Measurements from ENCODE around the gene NMT2. TPM values are rescaled to one million over a fixed set of nuclear protein-coding genes. Genes with fewer than 3 reads are reported as not detected.

The NMT2 gene
- total RNA-seq, 1 experiment from 2014 or later: 15.7 TPM

DNA sequence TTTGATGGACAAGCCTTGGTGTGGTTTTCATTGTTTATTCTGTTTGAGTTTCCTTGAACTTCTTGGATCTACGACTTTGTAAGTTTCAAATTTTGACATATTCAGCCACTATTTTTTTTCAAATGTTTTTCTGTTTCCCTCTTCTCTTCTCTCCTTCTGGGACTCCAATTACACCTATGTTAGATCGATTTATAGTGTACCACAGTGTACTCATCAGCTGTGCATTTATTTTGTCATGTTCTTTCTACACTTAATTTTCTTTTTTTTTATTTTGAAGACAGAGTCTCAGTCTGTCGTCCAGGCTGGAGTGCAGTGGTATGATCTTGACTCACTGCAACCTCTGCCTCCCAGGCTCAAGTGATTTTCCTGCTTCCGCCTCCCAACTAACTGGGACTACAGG is 108.6 kb downstream of the NMT2 start:
- H3K27me3 ChIP-seq (replicated peaks; ENCODE audit: insufficient read depth, low read depth, low read length, poor library complexity): peaks cover 10% of the 10 kb centered on the region
- H3K4me3 ChIP-seq (ENCODE audit: low read depth, low read length, poor library complexity, severe bottlenecking): no peak overlapping the region
- ChIA-PET CTCF (no interaction called here), POLR2A (ENCODE audit: low non-redundant PET) (no interaction called here)
- no peaks in the 10 kb centered on the region for H3K9me3 ChIP-seq (ENCODE audit: low read depth, low read length, poor library complexity, severe bottlenecking)
- TF ChIP-seq EZH2 (IDR thresholded peaks at IDR 0.05; ENCODE audit: borderline replicate concordance, low read depth, low read length, poor library complexity, severe bottlenecking): no peak
- TF ChIP-seq, protein P1, sequence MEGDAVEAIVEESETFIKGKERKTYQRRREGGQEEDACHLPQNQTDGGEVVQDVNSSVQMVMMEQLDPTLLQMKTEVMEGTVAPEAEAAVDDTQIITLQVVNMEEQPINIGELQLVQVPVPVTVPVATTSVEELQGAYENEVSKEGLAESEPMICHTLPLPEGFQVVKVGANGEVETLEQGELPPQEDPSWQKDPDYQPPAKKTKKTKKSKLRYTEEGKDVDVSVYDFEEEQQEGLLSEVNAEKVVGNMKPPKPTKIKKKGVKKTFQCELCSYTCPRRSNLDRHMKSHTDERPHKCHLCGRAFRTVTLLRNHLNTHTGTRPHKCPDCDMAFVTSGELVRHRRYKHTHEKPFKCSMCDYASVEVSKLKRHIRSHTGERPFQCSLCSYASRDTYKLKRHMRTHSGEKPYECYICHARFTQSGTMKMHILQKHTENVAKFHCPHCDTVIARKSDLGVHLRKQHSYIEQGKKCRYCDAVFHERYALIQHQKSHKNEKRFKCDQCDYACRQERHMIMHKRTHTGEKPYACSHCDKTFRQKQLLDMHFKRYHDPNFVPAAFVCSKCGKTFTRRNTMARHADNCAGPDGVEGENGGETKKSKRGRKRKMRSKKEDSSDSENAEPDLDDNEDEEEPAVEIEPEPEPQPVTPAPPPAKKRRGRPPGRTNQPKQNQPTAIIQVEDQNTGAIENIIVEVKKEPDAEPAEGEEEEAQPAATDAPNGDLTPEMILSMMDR (conservative IDR thresholded peaks at IDR 0.05; ENCODE audit: low read depth, low read length): no peak
- no peaks in the 10 kb centered on the region for H3K4me1 ChIP-seq (ENCODE audit: insufficient read depth, low read length, poor library complexity, severe bottlenecking)
- H3K27ac ChIP-seq (ENCODE audit: low read depth, low read length, poor library complexity, severe bottlenecking): no peak overlapping the region
- no TSS peak for BruUV-seq (replicated peaks)
- DNase-seq (ENCODE audit: low spot score): no peak
- intact Hi-C loops (cut with micrococcal nuclease; ENCODE audit: unreplicated experiment): no loop called here
- no peaks in the 10 kb centered on the region for H3K36me3 ChIP-seq (ENCODE audit: insufficient read depth, low read length, poor library complexity, severe bottlenecking)

DNA sequence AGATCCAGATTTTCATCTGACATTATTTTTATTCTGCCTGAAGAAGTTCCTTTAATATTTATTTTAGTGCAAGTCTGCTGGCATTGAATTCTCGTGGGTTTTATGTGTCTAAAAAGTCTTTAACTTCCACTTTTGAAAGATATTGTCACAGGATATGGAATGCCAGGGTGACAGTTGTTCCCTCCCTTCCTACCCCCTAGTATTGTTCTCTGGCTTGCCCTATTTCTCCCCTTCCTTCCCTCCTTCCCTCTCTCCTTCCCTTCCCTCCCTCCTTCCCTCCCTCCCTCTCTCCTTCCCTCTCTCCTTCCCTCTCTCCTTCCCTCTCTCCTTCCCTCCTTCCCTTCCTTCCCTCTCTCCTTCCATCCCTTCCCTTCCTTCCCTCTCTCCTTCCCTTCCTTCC is 109.8 kb downstream of the NMT2 start:
- no peaks in the 10 kb centered on the region for H3K36me3 ChIP-seq (ENCODE audit: insufficient read depth, low read length, poor library complexity, severe bottlenecking)
- ChIA-PET CTCF (no interaction called here), POLR2A (ENCODE audit: low non-redundant PET) (no interaction called here)

More for the DNA sequence above, 109.8 kb downstream of the NMT2 start:
- H3K27me3 ChIP-seq (replicated peaks; ENCODE audit: insufficient read depth, low read depth, low read length, poor library complexity): peaks cover 10% of the 10 kb centered on the region
- DNase-seq (ENCODE audit: low spot score): no peak
- H3K4me1 ChIP-seq (ENCODE audit: insufficient read depth, low read length, poor library complexity, severe bottlenecking): no peaks in the 10 kb centered on the region
- intact Hi-C loops (cut with micrococcal nuclease; ENCODE audit: unreplicated experiment): no loop called here
- H3K9me3 ChIP-seq (ENCODE audit: low read depth, low read length, poor library complexity, severe bottlenecking): no peaks in the 10 kb centered on the region
- H3K27ac ChIP-seq (ENCODE audit: low read depth, low read length, poor library complexity, severe bottlenecking): no peak overlapping the region
- no peak overlapping the region for H3K4me3 ChIP-seq (ENCODE audit: low read depth, low read length, poor library complexity, severe bottlenecking)
- TF ChIP-seq EZH2 (IDR thresholded peaks at IDR 0.05; ENCODE audit: borderline replicate concordance, low read depth, low read length, poor library complexity, severe bottlenecking): no peak
- TF ChIP-seq, protein P1 (conservative IDR thresholded peaks at IDR 0.05; ENCODE audit: low read depth, low read length): no peak
- BruUV-seq (replicated peaks): no TSS peak

Other genes starting within 250 kb of the NMT2 start
- gene DCLRE1C, start 214.6 kb downstream of the NMT2 start, total RNA-seq (2021): 13.1 and 14.6 TPM in 2 replicates
- 1.4 TPM in 1 of 2 replicates, not detected in the other for gene MEIG1, start 209.3 kb downstream of the NMT2 start, total RNA-seq (2021)
- 1.1 and 1.6 TPM in 2 replicates for gene OLAH, start 124.8 kb downstream of the NMT2 start, total RNA-seq (2021)
- 2.0 and 2.6 TPM in 2 replicates for gene ACBD7, start 79.9 kb downstream of the NMT2 start, total RNA-seq (2021)
- gene RPP38, start 71.3 kb downstream of the NMT2 start, total RNA-seq (2021): 20.9 and 23.8 TPM in 2 replicates
- 46.5 and 47.1 TPM in 2 replicates for gene FAM171A1, start 202.6 kb upstream of the NMT2 start, total RNA-seq (2021)